ENCODE results near the gene ELP2. TPM values are rescaled to one million over a fixed set of nuclear protein-coding genes. Genes with fewer than 3 reads are reported as not detected.

The ELP2 gene
- total and polyA plus RNA-seq, 9 of the 15 experiments (the other 6 are each of a cell fraction or from before 2014, with no cell fraction given) = 76.8 to 192 (median 140) TPM

- intact Hi-C loops (cut with micrococcal nuclease) (no loop called here), in situ Hi-C loops (cut with MboI) (no loop called here)
- Histone ChIP-seq H3K27me3 (ENCODE audit: control insufficient read depth in 2 of 2, insufficient read depth in 2 of 2, low read length in 2 of 2) (no peaks in the 10 kb centered on the region), H3K4me3 (peak overlapping the region; percentile 91), H3K36me3 (ENCODE audit: control insufficient read depth, insufficient read depth, low read length) (peaks cover 52% of the 10 kb centered on the region; the same call in 2 of the 3 replicates), H3K27ac (ENCODE audit: extremely low read depth, low read depth, low read length) (peak overlapping the region; percentile 99; the same call in 1 of the 3 replicates), H4K20me1 (replicated peaks; ENCODE audit: control insufficient read depth, insufficient read depth, low read length) (peaks cover 13% of the 10 kb centered on the region), H3K4me2 (ENCODE audit: insufficient read depth, low read length) (peak overlapping the region; percentile 96), H3K9me3 (replicated peaks; ENCODE audit: control insufficient read depth, insufficient read depth, low read depth, low read length) (no peaks in the 10 kb centered on the region), H2AFZ (ENCODE audit: low read depth, low read length) (no peak overlapping the region), H3K79me2 (ENCODE audit: control insufficient read depth, insufficient read depth, low read length) (peaks cover 79% of the 10 kb centered on the region), H3K9me1 (ENCODE audit: control insufficient read depth, insufficient read depth, low read length) (peaks cover 7% of the 10 kb centered on the region), H3K9ac (ENCODE audit: insufficient read depth in 1 of 2, low read depth in 2 of 2, low read length in 2 of 2) (peak overlapping the region; percentile 72 to 99; a peak in 3 of 4 replicates), H3K4me1 (replicated peaks in 1 of 2; ENCODE audit: control insufficient read depth in 2 of 2, insufficient read depth in 2 of 2, low read length in 2 of 2) (peaks cover 27 to 32% of the 10 kb centered on the region in 2 experiments; a peak in 4 of 5 replicates)
- CTCF ChIA-PET (ENCODE audit: low intra/inter-chr PET ratio) = no interaction called here
- no TSS peak for BruUV-seq (replicated peaks)
- ATAC-seq (no peak), FAIRE-seq (no peak), DNase-seq (ENCODE audit: extremely low read depth in 1 of 4, low spot score in 3 of 4) (peak in 1 of 4 experiments; percentile 24)
- 65% methylated on average over 26 of the region's 26 CpGs for WGBS (ENCODE audit: insufficient coverage, low coverage, missing lambda C conversion rate)
- no peak for TF ChIP-seq PHF8 (IDR thresholded peaks at IDR 0.05; ENCODE audit: borderline replicate concordance, low read length)
- peak; percentile 64 for TF ChIP-seq ZNF121 (CRISPR knock-in tag; conservative IDR thresholded peaks at IDR 0.05)
- no peak for TF ChIP-seq CREM (IDR thresholded peaks at IDR 0.05; ENCODE audit: low read depth)
- no peak for TF ChIP-seq BHLHE40 (IDR thresholded peaks at IDR 0.05; ENCODE audit: low read length)
- TF ChIP-seq CAMTA2 (CRISPR knock-in tag; conservative IDR thresholded peaks at IDR 0.05) = no peak
- TF ChIP-seq ZBTB33 (CRISPR knock-in tag; IDR thresholded peaks at IDR 0.05) = peak; percentile 60; the same call in 1 of the 2 replicates
- 0 out of 2 replicates have a peak, but pooled peaks have one; percentile 28 for TF ChIP-seq POLR2G (IDR thresholded peaks at IDR 0.05; ENCODE audit: low read depth, low read length)
- TF ChIP-seq MEF2D (tag; conservative IDR thresholded peaks at IDR 0.05; ENCODE audit: low read depth) = no peak
- no peak for TF ChIP-seq CEBPG (CRISPR knock-in tag; IDR thresholded peaks at IDR 0.05)
- TF ChIP-seq CEBPG (tag; conservative IDR thresholded peaks at IDR 0.05 in 1 of 2, IDR thresholded peaks at IDR 0.05 in 1 of 2) = no peak
- peak; percentile 53 for TF ChIP-seq RBM25 (IDR thresholded peaks at IDR 0.05; ENCODE audit: low read depth, low read length, severe bottlenecking)
- TF ChIP-seq RBFOX2 (IDR thresholded peaks at IDR 0.05; ENCODE audit: low read depth, low read length) = 0 out of 2 replicates have a peak, but pooled peaks have one; percentile 43
- no peak for TF ChIP-seq U2AF1 (optimal IDR thresholded peaks at IDR 0.05; ENCODE audit: low read depth, low read length)
- POLR2A ChIA-PET = interaction anchor here (0.6 to 2.8 kb wide), 8 partner anchors 10 to 155 kb away, joined by 3 to 19 read pairs (median 4); no protein-coding TSS in a partner anchor
These were observed 1.4 kb downstream of the ELP2 start for GRCh38 chr18:36130883-36131653.

Data from K562 (cell line).